GM21381 (cell line): Measurements from ENCODE around the gene IL22RA2.
A peak's percentile ranks its signal among the peaks of the same experiment; 100 is the strongest.

Experiments used
- ATAC-seq: cut with Tn5 transposase; IDR thresholded peaks from one replicate; pipeline ENCODE4 v1.9.1; 2021; ENCODE audit warnings: mild to moderate bottlenecking, moderate library complexity; ENCODE audit not compliant: unreplicated experiment

The IL22RA2 gene

DNA sequence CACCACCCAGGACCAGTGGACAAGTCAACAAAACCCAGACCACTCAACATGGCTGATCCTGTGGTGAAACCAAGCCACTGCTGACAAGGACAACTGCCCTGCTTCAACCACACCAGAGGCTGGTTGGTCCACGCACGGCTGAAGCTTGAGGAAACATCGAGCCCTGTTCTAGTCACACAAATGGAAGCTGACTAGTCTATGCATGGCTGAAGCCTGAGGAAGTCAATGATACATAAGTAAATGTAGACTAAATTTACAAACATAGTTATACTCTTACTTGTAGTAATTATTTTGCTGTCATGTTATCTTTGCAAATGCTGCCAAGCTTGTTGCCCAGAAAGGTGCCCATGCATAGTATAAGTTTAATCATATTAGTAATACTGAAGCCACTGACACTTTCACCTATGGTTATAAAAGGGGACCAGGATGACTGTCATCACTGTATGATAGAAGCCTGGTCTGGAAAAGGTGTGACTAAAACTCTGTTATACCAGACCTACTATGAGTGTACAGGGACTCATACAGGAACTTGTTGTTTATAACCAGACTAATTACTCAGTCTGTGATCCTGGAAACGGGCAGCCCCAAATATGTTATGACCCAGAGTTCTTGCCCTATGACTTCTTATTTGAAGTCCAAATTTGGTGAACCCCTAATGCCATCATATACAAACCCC lies 5.6 kb downstream of the IL22RA2 start:
- no peak for ATAC-seq

DNA sequence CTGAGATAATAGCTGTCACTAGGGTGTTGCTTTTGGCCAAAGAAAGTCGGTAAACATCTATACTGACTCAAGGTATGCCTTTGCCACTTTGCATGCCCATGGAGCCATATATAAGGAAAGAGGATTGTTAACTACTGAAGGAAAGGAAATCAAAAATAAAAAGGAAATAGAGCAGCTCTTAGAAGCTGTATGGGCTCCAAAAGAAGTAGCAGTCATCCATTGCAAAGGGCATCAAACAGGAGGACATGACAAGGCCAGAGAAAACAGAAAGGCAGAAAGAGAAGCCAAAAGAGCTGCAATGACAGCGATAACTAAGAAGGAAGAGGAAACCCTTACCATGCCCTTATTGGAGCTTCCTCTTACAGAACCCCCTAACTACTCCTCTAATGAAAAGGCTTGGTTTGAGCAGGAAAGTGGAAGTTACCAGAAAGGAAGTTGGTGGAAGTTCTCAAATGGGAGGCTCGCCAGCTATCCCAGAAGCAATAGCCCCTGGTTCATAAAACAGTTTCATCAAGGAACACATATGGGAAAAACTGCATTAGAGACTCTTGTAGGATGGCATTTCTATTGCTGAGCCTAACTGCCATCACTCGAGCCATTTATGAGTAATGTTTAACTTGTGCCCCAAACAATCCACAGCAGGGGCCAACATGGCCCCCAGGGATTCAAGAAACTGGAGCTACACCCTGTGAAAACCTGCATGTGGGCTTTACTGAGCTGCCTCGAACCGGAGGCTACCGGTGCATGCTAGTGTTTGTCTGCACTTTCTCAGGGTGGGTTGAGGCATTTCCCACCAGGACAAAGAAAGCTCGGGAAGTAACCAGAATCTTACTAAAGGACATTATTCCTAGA lies 7.0 kb downstream of the IL22RA2 start:
- ATAC-seq: no peak

DNA sequence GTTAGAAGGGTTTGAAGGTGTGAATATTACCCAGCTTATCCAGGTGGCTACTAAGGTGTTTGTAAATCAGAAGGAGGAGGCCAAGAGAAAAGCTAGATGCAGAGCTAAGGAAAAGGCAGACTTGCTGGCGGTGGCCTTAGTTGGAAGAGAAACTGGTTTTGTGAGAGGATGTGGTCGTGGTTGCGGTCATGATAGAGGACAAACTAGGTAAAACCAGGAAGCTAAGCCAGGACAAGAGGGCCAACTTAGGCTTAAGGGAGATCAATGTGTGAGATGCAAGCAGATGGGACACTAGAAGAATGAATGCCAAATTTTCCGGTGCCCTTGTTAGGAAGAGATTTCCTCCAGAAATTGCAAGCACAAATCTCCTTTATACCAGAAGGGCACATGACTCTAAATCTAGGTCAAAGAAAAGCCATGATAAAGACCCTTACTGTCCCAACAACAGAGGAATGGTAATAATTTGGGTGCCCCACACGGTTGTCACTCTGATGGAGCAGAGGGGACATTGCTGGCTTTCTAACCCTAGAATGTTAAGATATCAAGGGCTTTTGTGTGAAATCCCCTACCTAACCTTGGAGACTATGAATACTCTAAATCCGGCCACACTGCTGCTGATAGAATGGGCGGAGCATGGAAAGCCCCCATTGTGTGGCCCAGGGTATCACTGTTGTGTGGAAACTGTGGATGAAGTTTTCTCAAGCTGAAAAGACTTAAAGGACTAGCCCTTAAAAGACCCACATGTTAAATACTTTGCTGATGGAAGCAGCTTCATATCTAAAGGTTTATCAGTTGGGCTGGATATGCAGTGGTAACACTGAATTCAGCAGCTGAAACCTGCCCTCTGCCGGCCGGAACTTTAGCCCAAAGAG lies 7.8 kb downstream of the IL22RA2 start:
- peak; percentile 63 for ATAC-seq

DNA sequence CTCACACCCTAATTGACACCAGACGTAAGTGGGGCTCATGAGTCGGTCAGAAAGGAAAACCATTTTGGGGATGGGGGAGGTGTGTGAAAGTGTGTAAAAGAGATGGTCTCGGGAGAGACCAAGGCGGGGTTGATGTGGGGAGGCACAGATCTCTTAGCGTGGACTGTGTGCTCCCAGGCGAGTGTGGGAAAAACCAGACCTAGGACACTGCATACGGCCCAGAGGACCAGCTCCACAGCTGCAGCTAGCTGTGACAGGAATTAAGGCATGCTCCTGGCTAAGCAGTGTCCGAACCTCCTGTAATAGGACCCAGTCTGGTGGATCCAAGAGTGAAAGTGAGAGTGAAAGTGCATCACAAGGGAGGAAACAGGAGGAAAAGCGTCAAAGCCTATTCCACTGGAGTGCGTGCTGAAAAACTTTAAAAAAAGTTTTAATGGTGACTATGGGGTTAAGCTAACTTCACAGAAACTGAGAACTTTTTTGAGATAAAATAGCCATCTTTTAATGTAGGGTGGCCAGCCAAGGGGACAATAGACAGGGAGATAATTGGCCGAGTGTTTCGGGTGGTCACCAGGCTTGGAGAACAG lies 9.6 kb downstream of the IL22RA2 start:
- ATAC-seq: no peak

DNA sequence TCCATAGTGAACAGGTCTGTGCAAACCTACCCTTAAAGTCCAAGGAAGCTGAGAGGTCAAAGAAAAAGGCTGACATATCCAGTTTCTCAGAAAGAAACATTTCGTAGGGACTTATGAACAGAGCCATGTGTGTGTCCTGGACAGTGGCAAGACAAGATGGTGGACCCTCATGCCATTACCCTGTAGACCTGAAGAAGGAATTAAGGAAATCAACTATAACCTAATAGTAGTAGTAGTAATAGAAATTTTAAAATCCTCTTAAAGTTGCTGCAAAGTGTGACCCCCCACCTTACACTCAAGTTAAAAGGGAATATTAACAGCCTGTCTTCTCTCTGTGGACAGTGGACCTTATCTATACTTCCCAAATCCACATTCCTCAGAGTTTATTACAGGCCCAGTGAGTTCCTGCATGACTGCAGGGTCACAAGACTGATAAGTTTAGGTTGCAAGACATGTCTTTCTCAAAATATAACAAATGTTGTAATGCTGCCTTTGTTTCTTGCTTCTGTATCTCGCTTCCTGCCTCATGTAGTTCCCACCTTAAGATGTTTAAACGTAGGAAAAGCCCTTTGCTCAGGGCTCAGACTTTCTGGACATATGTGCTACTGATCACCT lies 10.6 kb downstream of the IL22RA2 start:
- no peak for ATAC-seq

DNA sequence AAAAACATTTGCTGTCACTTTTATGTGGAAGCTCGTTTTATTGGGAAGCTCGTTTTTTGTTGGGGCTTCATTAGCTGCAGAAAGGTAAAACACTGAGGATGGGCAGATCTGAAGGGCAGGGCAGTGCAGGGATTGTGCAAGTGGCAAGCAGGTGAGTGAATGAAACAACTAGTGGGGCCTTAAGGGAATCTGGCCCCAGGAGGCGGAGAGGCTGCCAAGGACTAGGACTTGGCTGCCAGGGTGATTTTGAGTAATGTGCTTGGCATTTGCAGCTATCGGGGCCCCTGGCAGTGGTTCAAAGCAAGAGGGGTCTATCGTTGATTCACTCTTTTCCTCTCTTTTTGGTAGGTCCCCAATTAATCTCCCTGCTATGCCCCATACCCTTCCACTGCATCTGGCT lies 11.5 kb downstream of the IL22RA2 start:
- ATAC-seq: no peak

DNA sequence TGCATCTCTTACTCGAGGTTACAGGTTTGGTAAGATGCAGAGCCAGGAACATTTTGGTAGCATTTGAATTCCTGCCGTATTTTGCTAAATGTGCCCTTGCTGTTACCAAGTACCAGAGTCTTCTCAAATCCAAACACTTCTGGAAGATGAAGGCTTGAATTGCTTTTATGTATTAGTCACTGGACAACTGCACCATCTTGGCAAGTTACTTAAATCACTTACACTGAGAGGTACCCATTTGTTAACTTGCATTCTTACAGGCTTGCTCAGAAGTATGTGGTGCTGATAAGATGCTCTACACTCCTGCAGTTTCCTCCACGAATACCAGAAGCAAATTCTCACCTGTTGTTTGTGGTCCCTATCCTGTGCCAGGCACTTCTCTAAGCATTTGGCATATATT lies 12.7 kb downstream of the IL22RA2 start:
- no peak for ATAC-seq

DNA sequence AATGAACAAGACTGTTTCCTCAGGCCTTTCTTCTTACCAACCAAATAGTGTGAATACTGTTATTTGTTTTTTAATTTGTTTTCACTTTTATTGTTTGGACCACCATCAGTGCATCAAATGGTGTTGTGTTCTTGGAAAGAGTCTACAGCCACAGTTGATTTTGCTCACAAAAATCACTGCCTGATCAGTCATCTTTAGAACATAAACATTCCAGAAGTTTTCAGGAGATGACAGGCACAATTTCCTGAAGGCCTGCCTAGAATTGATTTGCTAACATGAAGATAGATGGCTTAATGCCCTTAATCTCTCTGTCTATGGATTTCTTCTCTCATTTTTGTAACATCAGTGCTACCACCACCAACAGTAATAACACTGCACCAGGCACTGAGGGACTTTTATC lies 13.5 kb downstream of the IL22RA2 start:
- no peak for ATAC-seq

DNA sequence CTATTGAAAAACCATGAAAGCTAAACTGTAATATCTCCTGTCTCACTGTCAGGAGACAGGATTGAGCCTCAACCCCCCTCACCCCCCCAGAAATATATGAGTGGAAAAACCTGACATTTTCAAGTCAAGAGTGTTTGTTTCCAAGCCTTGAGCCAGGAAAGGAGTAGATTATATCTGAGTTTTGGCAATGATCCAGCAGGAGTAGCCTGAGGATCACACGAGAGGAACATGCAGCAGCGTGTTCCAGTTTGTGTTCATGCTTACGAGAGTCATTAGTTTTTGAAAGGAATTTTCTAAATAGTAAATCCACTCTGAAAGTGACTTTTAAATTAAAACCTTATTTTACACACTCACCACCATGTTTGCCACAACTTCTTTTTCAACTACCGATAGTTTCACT lies 15.8 kb downstream of the IL22RA2 start:
- no peak for ATAC-seq

DNA sequence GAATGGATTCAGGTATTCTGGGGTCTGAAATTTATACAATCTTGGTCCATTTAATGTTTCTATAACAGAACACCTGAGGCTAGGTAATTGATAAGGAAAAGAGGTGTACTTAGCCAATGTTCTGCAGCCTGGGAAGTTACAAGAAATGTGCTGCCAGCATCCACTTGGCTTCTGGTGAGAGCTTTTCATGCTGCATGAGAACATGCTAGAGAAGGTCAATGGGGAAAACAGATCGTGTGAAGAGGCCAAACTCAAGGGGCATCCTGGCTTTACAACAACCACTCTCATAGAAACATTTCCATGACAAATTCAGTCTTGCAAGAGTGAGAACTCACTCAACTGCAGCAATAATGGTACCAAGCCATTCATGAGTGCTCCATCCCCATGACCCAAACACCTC lies 16.8 kb downstream of the IL22RA2 start:
- ATAC-seq: no peak

DNA sequence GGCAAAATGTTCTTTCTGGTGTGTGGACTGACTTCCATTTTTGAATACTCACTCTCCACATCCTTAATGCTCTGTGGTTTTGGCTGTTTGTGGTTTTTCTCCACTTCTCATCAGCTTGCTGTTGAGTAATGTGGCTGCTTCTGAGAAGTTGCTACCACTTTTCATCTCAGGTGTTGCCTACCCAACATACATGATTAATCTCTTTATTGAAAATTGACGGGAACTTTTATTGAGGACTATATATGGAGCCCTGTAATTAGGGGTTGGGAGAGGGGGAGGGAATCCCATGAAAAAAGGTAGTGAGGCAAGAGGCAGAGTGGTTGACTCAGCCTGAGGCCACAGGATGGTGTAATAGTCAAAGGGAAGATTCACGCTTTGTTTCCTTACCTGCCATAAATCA lies 17.6 kb downstream of the IL22RA2 start:
- ATAC-seq: peak; percentile 64

DNA sequence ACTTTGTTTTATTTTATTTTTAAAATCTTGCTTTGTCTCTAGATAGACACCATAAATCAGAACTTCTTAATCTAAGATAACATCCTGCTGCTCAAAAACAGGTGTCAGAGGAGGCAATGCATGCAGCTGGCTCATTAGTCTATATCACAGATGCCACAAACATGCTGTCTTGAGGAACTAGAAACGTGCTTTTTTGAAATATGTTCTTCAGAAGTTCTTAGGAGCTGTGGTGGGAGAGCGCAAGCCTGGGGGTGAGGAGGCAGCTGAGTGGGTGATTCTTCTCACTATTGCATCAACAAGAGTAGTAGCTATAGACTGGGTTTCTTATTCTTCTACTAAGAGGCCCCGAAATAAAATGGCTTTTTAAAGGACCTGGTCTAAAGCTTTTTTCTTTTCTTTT lies 23.4 kb downstream of the IL22RA2 start:
- no peak for ATAC-seq

DNA sequence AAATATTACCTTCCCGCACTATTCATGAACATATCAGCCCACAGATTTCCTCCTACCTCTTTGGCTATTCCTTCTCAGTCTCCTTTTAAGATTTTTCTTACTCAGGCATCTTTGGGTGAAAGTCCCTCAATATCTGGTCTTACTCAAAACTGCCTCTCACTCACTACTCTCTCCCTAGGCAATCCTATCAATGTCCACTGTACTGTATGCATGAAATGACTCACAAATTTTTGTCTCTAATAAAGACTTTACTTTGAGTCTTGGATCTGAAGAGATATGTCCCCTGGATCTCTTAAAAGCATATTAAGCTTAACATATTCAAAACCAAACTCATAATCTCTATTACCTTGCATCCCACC lies 24.4 kb downstream of the IL22RA2 start:
- no peak for ATAC-seq

DNA sequence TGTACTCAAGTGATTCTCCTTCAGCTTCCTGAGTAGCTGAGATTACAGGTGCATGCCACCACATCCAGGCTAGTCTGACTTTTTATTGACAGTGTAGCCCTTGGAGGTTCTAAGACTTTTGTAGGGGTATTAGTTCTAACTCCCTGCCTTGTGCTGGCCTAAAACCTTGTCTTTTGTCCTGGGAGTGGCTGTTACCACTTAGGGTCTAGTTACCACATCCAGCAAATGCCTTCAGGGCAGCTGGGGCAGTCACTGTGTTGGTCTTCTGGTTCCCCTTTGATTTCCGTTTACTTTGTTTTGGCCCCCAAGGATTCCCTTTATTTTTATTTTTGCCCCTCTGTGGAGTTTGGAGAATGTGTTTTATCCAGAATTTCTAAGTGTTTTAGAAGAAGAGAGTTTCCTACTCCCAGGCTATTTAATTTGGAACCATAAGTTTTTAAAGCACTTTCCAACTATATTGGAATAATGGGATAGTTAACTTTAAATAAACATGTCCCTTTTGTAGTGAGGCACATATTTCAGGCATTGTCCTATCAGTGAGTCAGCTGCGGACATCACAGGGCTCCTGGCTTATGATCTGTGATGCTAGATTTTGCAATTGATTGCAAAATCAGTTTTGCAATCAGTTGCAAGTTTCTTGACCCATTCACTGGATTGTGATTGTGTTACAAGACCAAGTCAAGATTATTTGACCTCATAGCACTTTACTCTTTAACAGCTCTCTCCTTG lies 25.0 kb downstream of the IL22RA2 start:
- ATAC-seq: no peak

DNA sequence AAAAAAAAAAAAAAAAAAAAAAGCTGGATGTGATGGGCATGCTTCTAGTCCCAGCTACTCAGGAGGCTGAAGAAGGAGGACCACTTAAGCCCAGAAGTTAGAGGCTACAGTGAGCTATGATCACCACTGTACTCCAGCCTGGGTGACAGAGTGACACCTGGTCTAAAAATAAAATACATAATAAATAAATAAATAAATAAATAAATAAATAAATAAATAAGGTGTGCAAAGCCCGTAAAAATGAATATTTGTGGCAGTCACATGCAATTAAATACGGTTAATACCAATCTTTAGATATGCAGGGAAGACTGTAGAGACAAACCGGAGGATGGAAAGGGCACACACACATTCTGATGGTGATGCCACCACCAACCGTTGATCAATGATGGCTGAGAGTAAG lies 26.2 kb downstream of the IL22RA2 start:
- ATAC-seq: no peak

DNA sequence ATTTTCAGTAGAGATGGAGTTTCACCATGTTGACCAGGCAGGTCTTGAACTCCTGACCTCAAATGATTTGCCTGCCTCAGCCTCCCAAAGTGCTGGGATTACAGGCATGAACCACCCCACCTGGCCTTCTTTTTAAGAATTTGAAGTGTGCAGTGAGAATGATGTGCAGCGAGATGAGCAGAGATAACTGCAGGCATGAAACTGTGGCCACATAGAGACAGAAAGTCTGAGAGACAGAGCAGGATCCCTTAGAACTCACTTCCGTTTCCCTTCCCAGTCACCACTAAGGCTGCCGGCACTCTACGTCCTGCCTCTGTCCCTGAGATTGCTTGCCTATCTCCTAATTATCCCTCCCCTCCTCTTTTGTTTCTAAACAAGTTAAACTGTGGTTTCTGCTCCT lies 27.2 kb downstream of the IL22RA2 start:
- no peak for ATAC-seq

DNA sequence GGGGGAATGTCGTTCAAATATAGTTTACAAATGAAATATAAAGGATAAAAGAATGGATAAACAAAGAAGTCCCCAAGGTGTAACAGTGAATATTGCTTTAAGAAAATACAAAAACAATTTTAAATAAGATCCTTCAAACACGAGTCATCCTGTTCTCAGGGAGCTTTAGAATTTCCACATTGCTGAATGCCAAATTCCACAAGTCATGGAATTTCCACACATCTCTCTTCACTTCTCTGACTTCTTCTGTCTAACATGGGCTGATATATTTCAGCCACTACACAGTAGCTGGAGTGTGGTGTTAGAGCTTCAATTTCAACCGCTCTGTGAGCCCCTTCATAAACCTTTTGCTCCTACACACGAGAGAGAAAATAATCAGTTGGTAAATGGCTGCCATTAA lies 28.0 kb downstream of the IL22RA2 start:
- no peak for ATAC-seq

DNA sequence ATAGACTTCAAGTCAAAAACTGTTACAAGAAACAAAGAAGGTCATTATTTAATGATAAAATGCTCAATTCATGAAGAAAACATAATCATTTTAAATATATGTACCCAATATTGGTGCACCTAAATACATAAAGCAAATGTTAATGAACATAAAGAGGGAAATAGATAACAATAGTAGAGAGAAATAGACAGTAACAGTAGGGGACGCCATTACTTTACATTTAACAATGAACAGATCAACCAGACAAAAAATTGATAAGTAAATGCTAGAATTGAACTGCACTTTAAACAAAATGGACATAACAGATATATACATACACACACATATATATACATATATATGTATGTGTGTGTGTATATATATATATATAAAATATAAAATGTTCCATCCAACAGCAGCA lies 37.4 kb downstream of the IL22RA2 start:
- ATAC-seq: no peak

DNA sequence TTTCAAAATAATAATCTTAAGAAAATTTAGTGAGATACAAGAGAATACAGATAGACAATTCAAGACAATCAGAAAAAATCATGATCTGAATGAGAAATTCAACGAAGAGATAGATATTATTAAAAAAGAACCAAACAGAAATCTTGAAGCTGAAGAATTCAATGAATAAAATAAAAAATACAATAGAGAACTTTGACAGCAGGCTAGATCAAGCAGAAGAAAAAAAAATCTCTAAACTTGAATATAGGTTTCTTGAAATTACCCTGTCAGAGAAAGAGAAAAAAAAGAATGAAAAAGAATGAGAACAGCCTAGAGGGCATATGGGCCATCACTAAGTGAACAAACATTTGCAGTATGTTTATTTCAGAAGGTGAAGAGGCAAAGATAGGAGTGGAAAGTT lies 39.0 kb downstream of the IL22RA2 start:
- ATAC-seq: no peak

DNA sequence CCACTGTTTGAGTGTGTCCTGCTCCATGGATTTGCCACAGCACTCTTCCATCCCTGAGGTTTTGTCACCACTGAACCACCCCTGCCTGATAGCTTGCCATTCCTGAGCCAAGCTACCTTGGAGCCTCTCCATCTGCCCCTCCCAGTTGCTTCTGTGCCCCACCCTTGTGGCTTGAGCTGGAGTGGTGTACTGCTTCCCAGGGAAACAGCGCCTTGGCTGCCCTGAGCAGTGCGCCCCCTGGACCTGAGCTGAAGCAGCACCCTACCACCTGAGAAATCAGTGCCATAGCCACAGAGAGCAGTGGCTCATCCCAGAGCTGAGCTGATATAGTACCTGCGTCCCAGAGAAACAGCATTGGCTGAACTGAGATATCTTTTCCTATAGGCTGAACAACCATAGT lies 40.3 kb downstream of the IL22RA2 start:
- no peak for ATAC-seq
